Measurements from ENCODE around the gene FGF8.
A peak's percentile ranks its signal among the peaks of the same experiment; 100 is the strongest.
"Not testable (repeated sequence)": the region's sequence is repeated elsewhere in the genome, so short reads cannot be mapped to it uniquely, and the experiment has no call there.

The FGF8 gene

DNA sequence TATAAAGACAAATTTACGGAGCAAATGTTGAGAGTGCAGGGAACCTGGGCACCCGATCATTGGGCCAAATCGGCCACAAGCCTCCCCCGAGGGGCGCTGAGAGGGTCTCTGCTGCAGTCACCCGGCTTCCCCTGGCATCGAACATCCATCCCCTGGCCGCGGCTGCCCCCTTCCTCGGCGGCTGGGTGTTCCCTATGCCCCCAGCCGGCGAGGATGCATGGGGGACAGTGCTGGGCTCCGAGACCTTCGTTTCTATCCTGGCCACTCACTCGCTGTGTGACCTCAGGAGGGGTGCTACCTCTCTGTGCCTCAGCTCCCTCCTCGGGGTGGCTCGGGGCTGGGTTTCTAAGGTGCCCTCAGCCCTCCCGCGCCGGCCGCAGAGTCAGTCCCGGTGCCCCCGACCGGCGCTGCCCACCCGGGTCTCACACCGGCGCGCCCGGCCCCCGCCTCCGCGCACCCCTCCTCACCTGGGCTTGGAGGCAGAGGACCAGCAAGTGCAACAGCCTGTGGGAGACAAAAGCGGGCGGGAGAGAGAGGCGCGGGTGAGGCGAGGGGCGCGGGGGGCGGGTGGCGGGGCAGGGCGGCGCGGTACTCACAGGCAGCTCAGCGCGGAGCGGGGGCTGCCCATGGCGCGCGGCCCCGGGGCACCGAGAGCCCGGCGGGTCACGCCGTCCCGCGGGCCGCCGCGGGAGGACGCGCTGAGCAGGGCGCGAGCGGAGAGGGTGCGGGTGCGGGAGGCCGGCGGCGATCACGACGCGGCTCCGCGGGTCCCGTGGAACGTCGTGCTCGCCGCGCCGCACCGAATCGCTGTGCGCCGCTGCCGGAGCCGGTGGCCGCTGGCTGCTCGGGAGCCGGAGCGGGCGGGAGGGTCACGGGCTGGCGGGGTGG, at the start of gene FGF8:
Gene FGF8, minus strand, starts transcription at position 842 of the 888 bp plus-strand sequence. Its CDS starts 214 bp downstream, at position 628.
- no peak for DNase-seq

DNA sequence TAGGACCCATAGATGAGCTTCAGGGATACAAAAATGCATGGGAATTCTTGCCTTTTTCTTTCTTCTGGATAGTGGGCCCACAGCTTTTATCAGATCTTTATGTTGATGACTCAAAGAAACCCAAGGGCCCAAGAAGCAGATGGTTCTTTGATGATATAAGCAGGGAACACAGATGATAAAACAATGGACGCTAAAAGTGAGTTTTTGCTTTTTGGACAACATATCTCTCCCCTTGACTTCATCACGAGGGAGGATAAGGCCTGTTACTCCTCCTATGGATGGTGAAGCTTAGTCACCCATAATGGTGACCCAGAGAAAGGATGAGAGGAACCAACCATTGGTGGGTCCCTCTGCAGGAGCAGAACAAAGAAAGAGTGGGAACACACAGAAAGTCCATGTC, 48.8 kb upstream of the FGF8 start:
- no peak for DNase-seq

DNA sequence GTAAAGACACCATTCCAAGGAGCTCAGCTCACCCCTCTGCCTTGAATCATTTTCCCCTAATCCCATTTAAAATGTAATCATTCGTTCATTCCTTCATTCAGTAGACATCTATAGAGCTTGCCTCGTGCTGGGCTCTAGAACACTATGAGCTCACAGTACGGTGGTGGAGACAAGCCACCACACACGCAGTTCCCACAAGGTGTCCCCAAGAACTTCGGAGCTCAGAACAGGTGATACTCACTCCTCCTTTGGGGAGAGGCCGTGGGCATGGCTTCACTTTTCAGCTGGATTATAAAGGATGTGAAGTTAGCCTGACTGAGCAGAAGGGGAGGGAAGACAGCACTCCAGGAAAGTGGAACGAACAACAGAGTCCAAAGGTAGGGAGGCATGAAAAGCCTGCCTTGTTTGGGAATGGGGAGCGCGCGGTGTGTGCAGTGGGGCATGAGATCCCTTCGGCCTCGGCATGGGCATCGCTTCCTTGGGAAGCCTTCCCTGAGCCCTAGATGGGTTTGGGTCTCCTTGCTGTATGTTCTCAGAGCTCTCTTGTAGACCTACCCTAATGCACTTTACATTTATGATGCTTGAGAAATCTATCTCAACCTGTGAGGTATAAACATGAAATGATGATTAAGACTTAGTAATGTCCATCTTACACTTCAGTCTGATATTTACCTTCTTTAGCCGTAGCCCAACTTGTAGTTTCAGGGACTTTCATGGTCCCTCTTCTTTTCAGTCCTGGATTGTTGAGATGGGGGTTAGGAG, 43.1 kb upstream of the FGF8 start:
- DNase-seq = no peak

- DNase-seq = peak; percentile 99
Observed at GRCh38 chr10:101818119-101818871, 42.4 kb upstream of the FGF8 start, which contains the start of gene OGA. TSS of gene OGA (minus strand) at chr10:101818444. CDS start at chr10:101818022, 422 bp downstream.

DNA sequence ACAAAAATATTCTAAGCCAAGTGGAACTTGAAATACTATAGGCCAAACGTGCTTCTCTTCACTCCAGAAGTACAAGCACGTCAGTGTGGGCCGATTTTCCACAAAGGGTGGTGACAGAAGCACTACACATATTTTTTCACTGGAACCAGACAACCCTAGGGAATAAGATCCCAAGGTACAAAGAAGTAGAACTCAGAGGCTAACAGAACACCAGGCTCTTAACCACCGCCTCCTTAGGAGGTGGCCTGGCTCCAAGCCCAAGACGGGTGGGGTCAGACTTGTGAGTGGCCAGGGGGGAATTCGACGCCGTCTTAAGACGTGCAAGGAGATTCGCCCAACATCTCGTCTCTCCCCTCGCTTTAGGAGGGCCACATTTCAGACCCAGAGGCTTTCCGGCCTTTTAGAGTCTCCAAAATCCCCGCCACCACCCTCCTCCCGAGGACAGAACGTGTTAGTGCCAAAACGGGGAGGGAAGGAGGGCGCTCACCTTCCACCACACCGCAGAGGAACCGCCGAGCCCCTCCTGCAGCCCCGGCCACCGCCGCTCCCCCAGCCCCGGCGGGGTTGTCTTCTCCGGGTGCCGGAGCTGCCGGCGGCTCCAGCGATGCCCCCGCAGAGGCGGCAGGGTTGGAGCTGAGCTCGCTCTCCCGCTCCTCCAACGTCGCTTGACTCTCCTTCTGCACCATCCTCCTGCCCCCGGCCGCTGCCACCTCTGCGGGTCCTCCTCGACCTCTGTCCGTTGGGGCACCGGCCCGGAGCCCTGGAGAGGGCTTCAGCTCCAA, 41.6 kb upstream of the FGF8 start:
- DNase-seq = peak; percentile 43

DNA sequence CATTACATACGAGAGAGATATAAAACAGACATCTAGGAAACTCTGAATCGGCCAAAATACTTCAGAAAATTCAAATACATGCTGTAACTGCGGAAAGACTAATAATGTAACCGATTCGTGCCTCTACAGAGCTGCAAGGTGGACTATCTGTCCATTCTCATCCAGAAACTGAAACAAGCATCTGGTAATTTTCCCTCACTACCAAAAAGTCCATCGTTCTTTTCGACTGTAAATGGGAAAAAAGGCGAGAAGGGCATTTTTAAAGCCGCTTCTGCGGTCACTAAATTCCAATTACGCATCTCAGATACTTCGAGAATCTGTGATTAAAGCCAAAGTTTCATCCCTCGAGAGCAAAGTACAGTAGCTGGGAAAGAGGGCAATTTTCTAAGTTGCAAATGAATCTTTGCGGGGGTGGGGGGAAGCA, 41.0 kb upstream of the FGF8 start:
- no peak for DNase-seq

- no peak for DNase-seq
Observed at GRCh38 chr10:101816376-101816775, 40.5 kb upstream of the FGF8 start.

GRCh38 chr10:101814466-101815071, 38.7 kb upstream of the FGF8 start:
- DNase-seq = no peak

GRCh38 chr10:101812606-101813005, 36.7 kb upstream of the FGF8 start:
- no peak for DNase-seq

DNA sequence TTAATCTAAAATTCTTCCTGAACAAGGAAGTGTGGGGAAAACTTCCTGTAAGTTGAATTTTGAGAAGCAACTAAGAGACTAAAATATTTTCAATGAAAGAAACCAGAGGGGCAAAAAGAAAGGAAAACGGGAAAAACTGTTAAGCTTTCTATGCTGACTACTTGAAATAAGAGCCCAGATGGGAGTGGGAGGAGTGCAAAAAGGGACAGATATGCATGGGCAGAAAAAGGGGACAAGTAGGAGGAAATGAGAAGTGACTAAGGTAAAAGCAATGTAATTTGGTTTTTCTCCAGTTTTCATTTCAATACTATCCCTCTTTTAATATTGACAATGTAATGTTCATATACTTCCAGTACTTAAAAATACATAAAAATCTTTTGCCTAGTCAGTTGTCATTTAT, 31.2 kb upstream of the FGF8 start:
- no peak for DNase-seq

- DNase-seq = no peak
Observed at GRCh38 chr10:101803511-101803910, 27.6 kb upstream of the FGF8 start.

GRCh38 chr10:101797403-101798059, 21.6 kb upstream of the FGF8 start:
- no peak for DNase-seq

- DNase-seq = no peak
Observed at GRCh38 chr10:101793526-101793925, 17.6 kb upstream of the FGF8 start.

DNA sequence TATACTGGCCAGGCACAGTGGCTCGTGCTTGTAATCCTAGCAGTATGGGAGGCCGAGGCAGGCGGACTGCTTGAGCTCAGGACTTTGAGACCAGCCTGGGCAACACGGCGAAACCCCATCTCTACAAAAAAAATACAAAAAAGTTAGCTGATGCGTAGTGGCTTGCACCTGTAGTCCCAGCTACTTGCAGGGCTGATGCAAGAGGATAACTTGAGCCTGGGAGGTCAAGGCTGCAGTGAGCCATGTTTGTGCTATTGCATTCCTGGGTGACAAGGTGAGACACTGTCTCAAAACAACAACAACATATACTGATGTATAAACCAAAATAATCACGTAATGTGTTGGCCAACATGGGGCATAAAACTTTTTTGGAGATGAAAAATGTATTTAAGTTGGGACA, 13.8 kb upstream of the FGF8 start:
- no peak for DNase-seq

GRCh38 chr10:101789231-101789630, 13.3 kb upstream of the FGF8 start:
- not testable (repeated sequence) for DNase-seq

DNA sequence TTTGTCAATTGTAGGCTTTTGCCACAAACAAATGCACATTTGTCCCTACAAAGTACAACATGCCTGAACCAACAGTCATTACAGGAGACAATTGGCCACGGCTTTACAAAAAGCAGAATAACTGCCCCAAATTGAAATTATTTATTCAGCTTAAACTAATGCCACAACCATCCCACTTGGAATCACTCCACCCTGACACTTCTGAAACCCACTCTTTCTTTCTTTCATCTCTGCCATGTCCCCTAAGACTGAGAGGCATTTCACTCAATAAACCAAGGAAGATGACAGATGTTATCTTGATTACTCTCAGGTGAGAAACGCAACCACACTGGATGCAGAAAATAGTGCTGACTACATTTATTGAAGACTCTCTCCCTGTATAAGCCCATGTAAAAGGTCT, 9.9 kb upstream of the FGF8 start:
- no peak for DNase-seq

- DNase-seq = no peak
Observed at GRCh38 chr10:101784558-101784957, 8.6 kb upstream of the FGF8 start.

GRCh38 chr10:101783736-101784118, 7.8 kb upstream of the FGF8 start:
- no peak for DNase-seq

GRCh38 chr10:101782811-101783735, 7.2 kb upstream of the FGF8 start, which contains the start of gene NPM3:
TSS of gene NPM3 (minus strand) at chr10:101783446. CDS start at chr10:101783390, 56 bp downstream.
- peak; percentile 86 for DNase-seq
